Uterus (tissue), 4 donors: ENCODE data around the gene PI16. TPM values are rescaled to one million over a fixed set of nuclear protein-coding genes. Genes with fewer than 3 reads are reported as not detected.
"Not testable (repeated sequence)": the region's sequence is repeated elsewhere in the genome, so short reads cannot be mapped to it uniquely, and the experiment has no call there.

Experiments
- DNase-seq, 2 donors: peaks; one replicate each; pipeline ENCODE4 v3.0.0-alpha.2; 2019 to 2020
- H3K27ac ChIP-seq, 2 donors: fragments of 200-600 bp; sonication (generic); 1 replicate in 1 of 2; 2 replicates in 1 of 2; pipeline ENCODE4 v1.5.1; 2016 to 2018
- H3K27me3 ChIP-seq, 2 donors: fragments of 200-600 bp; sonication (generic); one replicate each; pipeline ENCODE4 v1.5.1; 2018 to 2019; ENCODE audit warnings: control low read depth in 1 of 2
- H3K36me3 ChIP-seq, 2 donors: fragments of 200-600 bp; sonication (generic); one replicate each; pipeline ENCODE4 v1.5.1; 2019; ENCODE audit warnings: control low read depth in 1 of 2
- H3K4me1 ChIP-seq, 2 donors: fragments of 200-600 bp; sonication (generic); one replicate each; pipeline ENCODE4 v1.5.1; 2018 to 2019; ENCODE audit warnings: control low read depth in 1 of 2
- H3K4me3 ChIP-seq, 2 donors: fragments of 200-600 bp; sonication (generic); 1 replicate in 1 of 2; 2 replicates in 1 of 2; pipeline ENCODE4 v1.5.1; 2018 to 2019; ENCODE audit warnings: mild to moderate bottlenecking in 1 of 2
- H3K9me3 ChIP-seq, 2 donors: fragments of 200-600 bp; sonication (generic); one replicate each; pipeline ENCODE4 v1.5.1; 2019; ENCODE audit warnings: control low read depth in 1 of 2
- CTCF ChIP-seq, 4 experiments: fragments of 200-600 bp in 2 of 4; fragments of 450-650 bp in 2 of 4; sonication (generic) in 2 of 4; IDR thresholded peaks; one replicate each; pipeline ENCODE4 v1.5.1; 2016 to 2019; ENCODE audit warnings: antibody characterized with exemption in 4 of 4, mild to moderate bottlenecking in 2 of 4, moderate library complexity in 1 of 4
- POLR2A ChIP-seq, 2 donors: fragments of 450-650 bp; IDR thresholded peaks; one replicate each; pipeline ENCODE4 v1.6.1; 2016; ENCODE audit warnings: antibody characterized with exemption in 2 of 2, mild to moderate bottlenecking in 1 of 2, moderate library complexity in 1 of 2
- intact Hi-C: fragments of 100-400 bp; cut with DNase I; formaldehyde crosslinking; loops from one replicate; pipeline ENCODE4 v1.15.1; 2023; ENCODE audit warnings: low total_unique reads
- total RNA-seq, 4 donors: library from RNA; depleted of rRNA in 3 of 4; stranded (reverse); fragments of >200 nt in 3 of 4; gene quantifications; one replicate each; pipeline versions ENCODE4 v1.1.0 to v1.2.4, GENCODE V29; 2014 to 2023
- donor health status: DM: yes; HTN: yes; CAD: no.

The PI16 gene
- total RNA-seq, 4 donors from 2014 or later = 1.2 to 32.4 (median 6.7) TPM

GRCh38 chr6:36946526-36946925 is 8.0 kb upstream of the PI16 start:
- no peak for DNase-seq
- H3K4me1 ChIP-seq = no peaks in the 10 kb centered on the region
- no peak overlapping the region for H3K4me3 ChIP-seq
- intact Hi-C loops = no loop called here
- TF ChIP-seq POLR2A (IDR thresholded peaks at IDR 0.05) (no peak), CTCF (IDR thresholded peaks at IDR 0.05) (no peak)
- H3K9me3 ChIP-seq = no peaks in the 10 kb centered on the region
- H3K36me3 ChIP-seq = no peaks in the 10 kb centered on the region
- no peak overlapping the region for H3K27ac ChIP-seq
- no peaks in the 10 kb centered on the region for H3K27me3 ChIP-seq

GRCh38 chr6:36947570-36948351 is 6.8 kb upstream of the PI16 start:
- Histone ChIP-seq H3K9me3 (no peaks in the 10 kb centered on the region), H3K27ac (no peak overlapping the region), H3K4me3 (no peak overlapping the region), H3K4me1 (no peaks in the 10 kb centered on the region), H3K27me3 (no peaks in the 10 kb centered on the region), H3K36me3 (no peaks in the 10 kb centered on the region)
- TF ChIP-seq POLR2A (IDR thresholded peaks at IDR 0.05) = no peak
- TF ChIP-seq CTCF (IDR thresholded peaks at IDR 0.05) = no peak
- DNase-seq = no peak
- intact Hi-C loops = no loop called here

GRCh38 chr6:36949076-36949475 is 5.5 kb upstream of the PI16 start:
- DNase-seq, H3K4me1 ChIP-seq, H3K36me3 ChIP-seq, H3K4me3 ChIP-seq, H3K27me3 ChIP-seq, H3K9me3 ChIP-seq, intact Hi-C loops, H3K27ac ChIP-seq: not testable (repeated sequence)

- Histone ChIP-seq H3K4me3 (no peak overlapping the region), H3K27me3 (no peaks in the 10 kb centered on the region), H3K36me3 (no peaks in the 10 kb centered on the region), H3K27ac (no peak overlapping the region), H3K9me3 (no peaks in the 10 kb centered on the region), H3K4me1 (no peaks in the 10 kb centered on the region)
- intact Hi-C loops = no loop called here
- no peak for TF ChIP-seq POLR2A (IDR thresholded peaks at IDR 0.05)
- no peak for TF ChIP-seq CTCF (IDR thresholded peaks at IDR 0.05)
- DNase-seq = no peak
Measured at GRCh38 chr6:36949636-36950035, 4.9 kb upstream of the PI16 start.

GRCh38 chr6:36953931-36954261 is 642 bp upstream of the PI16 start:
- Histone ChIP-seq H3K4me1 (no peaks in the 10 kb centered on the region), H3K9me3 (no peaks in the 10 kb centered on the region), H3K27ac (no peak overlapping the region), H3K27me3 (no peaks in the 10 kb centered on the region), H3K36me3 (no peaks in the 10 kb centered on the region), H3K4me3 (no peak overlapping the region)
- TF ChIP-seq CTCF (IDR thresholded peaks at IDR 0.05) (no peak), POLR2A (IDR thresholded peaks at IDR 0.05) (no peak)
- no peak for DNase-seq
- intact Hi-C loops = no loop called here

- Histone ChIP-seq H3K4me3 (no peak overlapping the region), H3K4me1 (no peaks in the 10 kb centered on the region), H3K27me3 (no peaks in the 10 kb centered on the region), H3K27ac (no peak overlapping the region), H3K36me3 (no peaks in the 10 kb centered on the region), H3K9me3 (no peaks in the 10 kb centered on the region)
- no peak for DNase-seq
- TF ChIP-seq CTCF (IDR thresholded peaks at IDR 0.05) = no peak
- TF ChIP-seq POLR2A (IDR thresholded peaks at IDR 0.05) = no peak
- intact Hi-C loops = no loop called here
Measured at GRCh38 chr6:36955136-36955535, 598 bp downstream of the PI16 start.
